ENCODE measurements around the gene TRPM2. TPM values are rescaled to one million over a fixed set of nuclear protein-coding genes. Genes with fewer than 3 reads are reported as not detected.

The TRPM2 gene
- total and polyA plus RNA-seq, 2 donors (not counting 3 experiments of a cell fraction or from before 2014, with no cell fraction given) = not detected

GRCh38 chr21:44351535-44352252, 1.7 kb upstream of the TRPM2 start:
- Histone ChIP-seq H2AFZ (ENCODE audit: low read depth, low read length) (no peak overlapping the region), H3K36me3 (ENCODE audit: control insufficient read depth in 2 of 2, extremely low read depth in 1 of 2, insufficient read depth in 2 of 2, low read length in 2 of 2) (no peaks in the 10 kb centered on the region), H3K9me3 (replicated peaks; ENCODE audit: control insufficient read depth, insufficient read depth, low read length) (no peaks in the 10 kb centered on the region), H3K27ac (ENCODE audit: insufficient read depth, low read depth, low read length) (no peak overlapping the region), H3K9ac (replicated peaks; ENCODE audit: extremely low read depth, insufficient read depth, low read length) (no peak overlapping the region), H3K27me3 (ENCODE audit: control insufficient read depth in 2 of 2, insufficient read depth in 2 of 2, low read length in 2 of 2) (peaks cover 7 to 18% of the 10 kb centered on the region in 2 experiments), H3K4me2 (ENCODE audit: insufficient read depth, low read length) (no peak overlapping the region), H3K9me1 (replicated peaks; ENCODE audit: control insufficient read depth, extremely low read depth, insufficient read depth, low read length) (no peaks in the 10 kb centered on the region), H4K20me1 (replicated peaks; ENCODE audit: control insufficient read depth, extremely low read depth, insufficient read depth, low read length) (no peaks in the 10 kb centered on the region), H3K4me3 (replicated peaks in 1 of 3; ENCODE audit: insufficient read depth in 1 of 3, low read depth in 1 of 3, low read length in 3 of 3) (no peak overlapping the region), H3K79me2 (ENCODE audit: control insufficient read depth, insufficient read depth, low read length) (no peaks in the 10 kb centered on the region), H3K4me1 (ENCODE audit: control insufficient read depth, extremely low read depth, insufficient read depth, low read length) (no peaks in the 10 kb centered on the region)
- ChIA-PET POLR2A (no interaction called here), CTCF (no interaction called here)
- no TSS peak for BruUV-seq (replicated peaks)
- no peak for TF ChIP-seq EZH2 (IDR thresholded peaks at IDR 0.05; ENCODE audit: borderline replicate concordance, low read depth, low read length, severe bottlenecking)
- no peak for TF ChIP-seq MAX (IDR thresholded peaks at IDR 0.05; ENCODE audit: insufficient read depth, insufficient read length)
- TF ChIP-seq MYC (IDR thresholded peaks at IDR 0.05; ENCODE audit: low read depth, low read length) = no peak
- TF ChIP-seq POLR2A (IDR thresholded peaks at IDR 0.05; ENCODE audit: low read depth, low read length) = no peak
- TF ChIP-seq FOS (IDR thresholded peaks at IDR 0.05; ENCODE audit: borderline replicate concordance, insufficient read depth, low read length) = no peak
- no peak for TF ChIP-seq GATA2 (IDR thresholded peaks at IDR 0.05; ENCODE audit: insufficient read depth, insufficient read length, low read depth, low read length)
- no peak for TF ChIP-seq POLR2AphosphoS5 (IDR thresholded peaks at IDR 0.05; ENCODE audit: insufficient read depth, low read depth, low read length)
- TF ChIP-seq, protein P1, sequence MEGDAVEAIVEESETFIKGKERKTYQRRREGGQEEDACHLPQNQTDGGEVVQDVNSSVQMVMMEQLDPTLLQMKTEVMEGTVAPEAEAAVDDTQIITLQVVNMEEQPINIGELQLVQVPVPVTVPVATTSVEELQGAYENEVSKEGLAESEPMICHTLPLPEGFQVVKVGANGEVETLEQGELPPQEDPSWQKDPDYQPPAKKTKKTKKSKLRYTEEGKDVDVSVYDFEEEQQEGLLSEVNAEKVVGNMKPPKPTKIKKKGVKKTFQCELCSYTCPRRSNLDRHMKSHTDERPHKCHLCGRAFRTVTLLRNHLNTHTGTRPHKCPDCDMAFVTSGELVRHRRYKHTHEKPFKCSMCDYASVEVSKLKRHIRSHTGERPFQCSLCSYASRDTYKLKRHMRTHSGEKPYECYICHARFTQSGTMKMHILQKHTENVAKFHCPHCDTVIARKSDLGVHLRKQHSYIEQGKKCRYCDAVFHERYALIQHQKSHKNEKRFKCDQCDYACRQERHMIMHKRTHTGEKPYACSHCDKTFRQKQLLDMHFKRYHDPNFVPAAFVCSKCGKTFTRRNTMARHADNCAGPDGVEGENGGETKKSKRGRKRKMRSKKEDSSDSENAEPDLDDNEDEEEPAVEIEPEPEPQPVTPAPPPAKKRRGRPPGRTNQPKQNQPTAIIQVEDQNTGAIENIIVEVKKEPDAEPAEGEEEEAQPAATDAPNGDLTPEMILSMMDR (IDR thresholded peaks at IDR 0.05; ENCODE audit: extremely low read depth in 1 of 2, insufficient read depth in 1 of 2, low read depth in 1 of 2, low read length in 2 of 2) = no peak
- no peak for TF ChIP-seq JUN (IDR thresholded peaks at IDR 0.05; ENCODE audit: borderline replicate concordance, insufficient read depth, insufficient read length, low read depth)
- intact Hi-C loops (cut with micrococcal nuclease) = no loop called here
- no peak for DNase-seq (ENCODE audit: low read depth, low spot score)
- no peak for FAIRE-seq
- dilution Hi-C loops (cut with MboI; ENCODE audit: extremely low pct_ligation_motif_present, low sequenced_read_pairs) = no loop called here

Measured in endothelial cell of umbilical vein (primary cell).